Measurements from ENCODE around the gene LEUTX. TPM values are rescaled to one million over a fixed set of nuclear protein-coding genes. Genes with fewer than 3 reads are reported as not detected.

LEUTX gene
- total RNA-seq, 1 experiment from 2014 or later: not detected

Small RNAs within 50 kb of the gene (microRNA-seq; reads per million reads assigned to microRNA genes)
- not detected for gene MIR6719

Other genes starting within 250 kb of the LEUTX start
- 3.4 and 4.2 TPM in 2 replicates for gene EID2B, start 246.0 kb upstream of the LEUTX start, total RNA-seq (2021)
- 25.0 and 25.2 TPM in 2 replicates for gene EID2, start 238.7 kb upstream of the LEUTX start, total RNA-seq (2021)
- gene LGALS13, start 176.3 kb upstream of the LEUTX start, total RNA-seq (2021): not detected in 2 replicates
- not detected in 2 replicates for gene LGALS16, start 122.9 kb upstream of the LEUTX start, total RNA-seq (2021)
- not detected in 2 replicates for gene LGALS14, start 74.4 kb upstream of the LEUTX start, total RNA-seq (2021)
- gene CLC, start 40.8 kb upstream of the LEUTX start, total RNA-seq (2021): not detected in 2 replicates
- gene DYRK1B, start 55.3 kb downstream of the LEUTX start, total RNA-seq (2021): 16.0 and 19.0 TPM in 2 replicates
- gene FBL, start 67.5 kb downstream of the LEUTX start, total RNA-seq (2021): 573 and 581 TPM in 2 replicates
- gene FCGBP, start 155.8 kb downstream of the LEUTX start, total RNA-seq (2021): 8.7 and 12.2 TPM in 2 replicates
- gene PSMC4, start 192.3 kb downstream of the LEUTX start, total RNA-seq (2021): 268 and 291 TPM in 2 replicates
- gene ZNF546, start 218.2 kb downstream of the LEUTX start, total RNA-seq (2021): 5.5 and 5.6 TPM in 2 replicates

All from A673 (cell line).